ENCODE results near the gene SAMD8. TPM values are rescaled to one million over a fixed set of nuclear protein-coding genes. Genes with fewer than 3 reads are reported as not detected.

Gene SAMD8
- total RNA-seq, 1 donor from 2014 or later, result 23.0 TPM

- H3K27ac ChIP-seq, result no peak overlapping the region
- H3K27me3 ChIP-seq, result no peaks in the 10 kb centered on the region
- no peaks in the 10 kb centered on the region for H3K4me1 ChIP-seq
- no peak for TF ChIP-seq CTCF (IDR thresholded peaks at IDR 0.05)
- no peaks in the 10 kb centered on the region for H3K9me3 ChIP-seq
- H3K36me3 ChIP-seq, result no peaks in the 10 kb centered on the region
- DNase-seq (no peak), ATAC-seq (no peak)
- no peak overlapping the region for H3K4me3 ChIP-seq
- intact Hi-C loops (cut with DNase I), result no loop called here
These were observed 45.2 kb upstream of the SAMD8 start for GRCh38 chr10:75066271-75066670.

GRCh38 chr10:75067272-75067671 is 44.2 kb upstream of the SAMD8 start:
- ATAC-seq, result no peak
- intact Hi-C loops (cut with DNase I), result no loop called here
- DNase-seq, result no peak

GRCh38 chr10:75068523-75068922 is 42.9 kb upstream of the SAMD8 start:
- DNase-seq (no peak), ATAC-seq (no peak)
- H3K27ac ChIP-seq, result no peak overlapping the region
- no peaks in the 10 kb centered on the region for H3K4me1 ChIP-seq
- H3K27me3 ChIP-seq, result no peaks in the 10 kb centered on the region
- no peak for TF ChIP-seq CTCF (IDR thresholded peaks at IDR 0.05)
- no peaks in the 10 kb centered on the region for H3K9me3 ChIP-seq
- intact Hi-C loops (cut with DNase I), result no loop called here
- no peaks in the 10 kb centered on the region for H3K36me3 ChIP-seq
- H3K4me3 ChIP-seq, result no peak overlapping the region

More at GRCh38 chr10:75067272-75067671, 44.2 kb upstream of the SAMD8 start:
- H3K27me3 ChIP-seq, result no peaks in the 10 kb centered on the region
- H3K9me3 ChIP-seq, result no peaks in the 10 kb centered on the region
- no peak overlapping the region for H3K4me3 ChIP-seq
- no peak for TF ChIP-seq CTCF (IDR thresholded peaks at IDR 0.05)
- H3K27ac ChIP-seq, result no peak overlapping the region
- H3K36me3 ChIP-seq, result no peaks in the 10 kb centered on the region
- H3K4me1 ChIP-seq, result no peaks in the 10 kb centered on the region

GRCh38 chr10:75070476-75070875 is 41.0 kb upstream of the SAMD8 start:
- no peaks in the 10 kb centered on the region for H3K36me3 ChIP-seq
- H3K4me1 ChIP-seq, result no peaks in the 10 kb centered on the region
- H3K27me3 ChIP-seq, result no peaks in the 10 kb centered on the region
- TF ChIP-seq CTCF (IDR thresholded peaks at IDR 0.05), result no peak
- intact Hi-C loops (cut with DNase I), result no loop called here
- no peak overlapping the region for H3K27ac ChIP-seq
- no peak overlapping the region for H3K4me3 ChIP-seq
- H3K9me3 ChIP-seq, result no peaks in the 10 kb centered on the region
- ATAC-seq (peak; percentile 75), DNase-seq (no peak)

DNA sequence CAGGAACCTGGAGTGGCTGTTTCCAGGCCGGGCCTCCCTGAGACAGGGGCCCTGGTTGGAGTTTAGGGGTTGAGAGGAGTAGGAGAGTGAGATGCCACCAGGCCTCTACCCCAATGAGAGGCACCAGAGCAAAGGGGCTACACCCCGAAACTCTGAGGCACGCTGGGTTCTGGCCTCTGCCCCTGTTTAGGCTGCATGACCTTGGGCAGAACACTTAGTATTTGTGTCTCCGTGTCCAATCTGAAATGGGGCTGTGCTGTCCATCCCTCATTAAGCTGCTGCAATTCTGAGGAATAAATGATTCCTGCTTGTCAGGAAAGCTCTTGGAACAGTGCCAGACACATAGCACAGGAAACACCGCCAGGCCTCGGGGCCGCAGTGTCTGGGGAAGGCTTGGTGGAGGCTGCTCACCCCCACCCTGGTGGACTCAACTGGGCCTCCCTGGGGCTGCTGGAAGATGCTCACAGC is 40.5 kb upstream of the SAMD8 start:
- ATAC-seq (peak; percentile 36), DNase-seq (no peak)
- H3K36me3 ChIP-seq, result no peaks in the 10 kb centered on the region
- H3K27ac ChIP-seq, result no peak overlapping the region
- no peaks in the 10 kb centered on the region for H3K9me3 ChIP-seq
- H3K4me3 ChIP-seq, result no peak overlapping the region
- intact Hi-C loops (cut with DNase I), result no loop called here
- H3K27me3 ChIP-seq, result no peaks in the 10 kb centered on the region
- no peak for TF ChIP-seq CTCF (IDR thresholded peaks at IDR 0.05)
- no peaks in the 10 kb centered on the region for H3K4me1 ChIP-seq

DNA sequence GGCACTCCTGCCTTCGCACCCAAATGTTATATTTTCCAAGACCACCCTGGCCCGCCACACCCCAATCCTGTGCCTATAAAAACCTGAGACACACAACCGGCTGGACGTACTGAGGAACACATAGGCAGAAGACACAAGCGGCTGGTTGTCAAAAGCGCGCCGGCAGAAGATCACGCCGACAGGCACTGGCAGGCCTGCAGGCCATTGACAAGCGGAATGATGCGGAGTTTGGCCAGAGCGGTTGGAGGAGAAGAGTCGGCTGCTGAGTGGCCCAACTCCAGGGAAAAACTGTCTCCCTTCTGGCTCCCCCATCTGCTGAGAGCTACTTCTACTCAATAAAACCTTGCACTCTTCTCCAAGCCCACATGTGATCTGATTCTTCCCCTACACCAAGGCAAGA is 39.7 kb upstream of the SAMD8 start:
- Histone ChIP-seq H3K27ac (no peak overlapping the region), H3K4me1 (no peaks in the 10 kb centered on the region), H3K36me3 (no peaks in the 10 kb centered on the region), H3K4me3 (no peak overlapping the region), H3K27me3 (no peaks in the 10 kb centered on the region), H3K9me3 (no peaks in the 10 kb centered on the region)
- ATAC-seq (no peak), DNase-seq (no peak)
- intact Hi-C loops (cut with DNase I), result no loop called here
- no peak for TF ChIP-seq CTCF (IDR thresholded peaks at IDR 0.05)

All from upper lobe of right lung (tissue), 1 donor.